GM18907 (cell line): ENCODE results near the gene ZGRF1.
"Not testable (repeated sequence)": the region's sequence is repeated elsewhere in the genome, so short reads cannot be mapped to it uniquely, and the experiment has no call there.

Experiments
- ATAC-seq: cut with Tn5 transposase; IDR thresholded peaks from one replicate; pipeline ENCODE4 v1.9.1; 2021; ENCODE audit warnings: mild to moderate bottlenecking, moderate library complexity; ENCODE audit not compliant: unreplicated experiment

Gene ZGRF1

GRCh38 chr4:112519689-112520597, 116.8 kb downstream of the ZGRF1 start:
- no peak for ATAC-seq

GRCh38 chr4:112518675-112519074, 118.0 kb downstream of the ZGRF1 start:
- ATAC-seq = no peak

GRCh38 chr4:112517911-112518310, 118.8 kb downstream of the ZGRF1 start:
- ATAC-seq = no peak

GRCh38 chr4:112517067-112517634, 119.6 kb downstream of the ZGRF1 start:
- ATAC-seq = peak; percentile 35

DNA sequence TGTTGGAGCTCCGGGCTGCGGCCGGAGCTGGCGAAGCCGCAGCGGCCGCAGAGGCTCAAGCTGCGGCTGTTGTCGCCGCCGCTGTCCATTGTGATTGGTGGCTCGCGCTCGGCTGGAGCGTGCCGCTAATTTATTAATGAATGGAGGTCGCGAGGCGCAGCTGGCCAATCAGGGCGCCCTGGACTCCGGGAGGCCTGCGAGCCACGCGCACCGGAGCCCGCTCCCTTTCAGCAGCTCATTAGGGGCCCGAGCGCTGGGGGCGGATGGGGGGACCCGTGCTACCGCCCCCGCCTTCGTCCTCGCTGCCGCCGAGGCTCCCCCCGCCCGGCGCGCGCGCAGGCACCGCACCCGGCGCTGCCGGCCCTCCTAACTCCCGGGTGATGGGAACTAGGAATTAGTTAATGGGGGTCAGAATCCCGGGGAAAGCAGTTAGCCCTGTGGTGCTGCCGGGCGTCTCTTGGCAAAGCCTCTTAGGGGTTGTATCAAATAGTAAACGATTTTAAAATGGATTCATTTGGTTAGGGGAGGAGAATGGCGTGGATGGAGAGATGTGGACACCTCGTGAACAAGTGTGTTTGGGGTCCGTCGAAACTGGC, 120.1 kb downstream of the ZGRF1 start:
- ATAC-seq = peak; percentile 39

GRCh38 chr4:112516066-112516470, 120.6 kb downstream of the ZGRF1 start, which contains the start of gene NEUROG2:
Gene NEUROG2 (minus strand): TSS chr4:112516180. CDS start chr4:112515475, 705 bp downstream.
- no peak for ATAC-seq

GRCh38 chr4:112515198-112516065, 121.3 kb downstream of the ZGRF1 start:
- ATAC-seq = peak; percentile 43

DNA sequence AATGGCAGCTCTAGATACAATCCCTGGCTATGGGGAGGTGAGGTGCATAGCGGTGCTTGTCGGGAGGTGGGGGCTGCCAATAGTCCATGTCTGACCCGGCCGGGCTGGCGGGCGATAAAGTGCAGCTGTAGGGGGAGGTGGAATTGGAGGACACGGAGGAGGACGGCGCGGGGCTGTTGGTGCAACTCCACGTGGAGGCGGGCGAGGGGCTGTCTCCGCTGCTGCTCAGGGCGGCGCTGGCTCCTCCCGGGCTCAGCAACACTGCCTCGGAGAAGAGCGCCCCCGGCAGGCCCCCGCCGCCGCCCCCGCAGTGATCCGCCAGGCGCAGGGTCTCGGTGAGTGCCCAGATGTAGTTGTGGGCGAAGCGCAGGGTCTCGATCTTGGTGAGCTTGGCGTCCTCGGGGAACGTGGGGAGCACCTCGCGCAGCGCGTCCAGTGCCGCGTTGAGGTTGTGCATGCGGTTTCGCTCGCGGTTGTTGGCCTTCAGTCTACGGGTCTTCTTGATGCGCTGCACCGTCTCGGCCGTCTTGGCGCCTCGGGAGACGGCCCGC, 122.0 kb downstream of the ZGRF1 start:
- ATAC-seq = peak; percentile 8

DNA sequence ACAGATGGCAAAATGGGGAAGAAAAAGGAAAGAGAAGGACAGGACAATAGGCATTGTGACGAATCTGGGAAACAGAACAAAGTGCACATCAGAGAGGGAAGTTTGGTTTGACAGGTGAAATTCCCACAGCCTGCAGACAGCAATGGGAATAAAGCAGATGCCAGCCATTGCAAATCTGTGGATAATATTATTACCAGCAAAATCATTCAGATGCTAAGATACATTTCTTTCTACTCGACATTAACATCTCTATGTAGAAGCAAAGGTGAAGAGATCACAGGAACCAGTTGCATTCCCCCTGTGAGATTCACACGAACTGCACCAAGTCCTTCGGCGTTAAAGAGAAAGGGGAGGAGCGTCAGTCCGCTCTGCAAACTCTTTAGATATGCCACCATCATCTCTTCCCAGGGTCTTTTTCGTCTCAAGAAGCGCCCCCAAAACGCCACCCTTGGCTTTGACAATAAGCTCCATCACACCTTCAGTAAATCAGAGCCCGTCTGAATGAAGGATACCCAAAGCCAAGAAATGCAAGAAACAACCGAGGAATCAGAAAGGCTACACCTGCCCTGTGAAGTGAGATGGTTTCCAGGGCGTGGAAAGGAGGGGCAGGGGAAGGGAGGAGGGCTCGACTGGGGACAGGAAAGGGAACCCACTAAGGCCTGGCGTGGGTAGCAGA, 122.6 kb downstream of the ZGRF1 start:
- no peak for ATAC-seq

GRCh38 chr4:112511803-112512118, 124.9 kb downstream of the ZGRF1 start:
- no peak for ATAC-seq

- no peak for ATAC-seq
Measured at GRCh38 chr4:112511093-112511802, 125.5 kb downstream of the ZGRF1 start.

DNA sequence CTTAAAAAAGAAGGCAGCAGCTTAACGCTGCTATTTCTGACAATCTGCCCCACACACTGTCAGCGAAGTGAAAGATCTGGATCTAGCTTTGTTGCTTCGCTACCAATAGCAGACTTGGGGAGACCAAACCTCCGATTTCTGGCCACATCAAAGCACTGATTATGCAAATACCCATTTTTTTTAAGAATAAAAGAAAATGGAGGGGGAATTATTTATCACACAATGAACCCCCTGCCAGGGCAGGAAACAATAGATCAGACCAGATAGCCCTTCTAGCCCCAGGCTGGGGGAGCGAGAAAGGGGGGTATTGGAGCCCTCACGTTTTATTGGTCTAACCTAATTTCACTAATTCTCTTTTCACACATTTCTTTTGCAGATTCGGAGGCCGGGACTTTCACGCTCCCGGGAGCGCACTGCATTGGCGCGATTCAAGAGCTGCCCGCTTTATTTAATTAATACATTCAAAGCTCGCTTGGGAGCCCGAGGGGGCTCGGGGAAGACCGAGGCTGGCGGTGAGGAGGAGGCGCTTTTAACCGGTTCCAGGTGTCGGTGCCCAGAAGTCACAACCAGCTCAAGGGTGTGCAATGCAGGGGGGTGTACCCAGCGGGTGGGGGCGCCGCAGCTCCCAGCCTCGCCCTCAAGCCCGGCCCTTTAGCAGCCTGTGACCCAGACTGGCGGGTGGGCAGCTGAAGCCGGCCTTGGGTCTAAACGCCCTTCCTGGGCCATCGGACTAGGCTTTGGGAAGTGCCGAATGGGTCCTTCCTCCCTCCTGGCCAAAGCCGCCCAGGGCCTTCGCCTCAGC, 126.2 kb downstream of the ZGRF1 start:
- ATAC-seq = no peak

- no peak for ATAC-seq
Measured at GRCh38 chr4:112509243-112510141, 127.2 kb downstream of the ZGRF1 start.

GRCh38 chr4:112508356-112508755, 128.4 kb downstream of the ZGRF1 start:
- no peak for ATAC-seq

DNA sequence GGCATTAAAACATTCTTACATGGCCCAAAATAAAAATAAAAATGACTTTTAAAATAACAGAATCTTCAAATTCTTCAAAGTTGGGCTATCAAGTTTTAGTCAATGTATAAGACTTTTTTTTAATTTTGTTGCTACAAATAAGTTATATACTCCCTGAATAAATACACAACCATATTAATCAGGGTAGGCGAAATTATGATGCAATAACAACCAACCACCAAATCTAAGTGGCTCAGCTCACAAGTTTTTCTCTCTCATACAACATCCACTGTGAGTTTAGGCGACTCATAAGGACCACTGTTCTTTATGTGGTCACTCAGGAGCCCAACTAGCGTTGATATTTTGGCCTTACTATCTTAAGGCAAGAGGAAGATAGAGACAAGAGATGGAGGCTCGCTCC, 131.9 kb downstream of the ZGRF1 start:
- no peak for ATAC-seq

DNA sequence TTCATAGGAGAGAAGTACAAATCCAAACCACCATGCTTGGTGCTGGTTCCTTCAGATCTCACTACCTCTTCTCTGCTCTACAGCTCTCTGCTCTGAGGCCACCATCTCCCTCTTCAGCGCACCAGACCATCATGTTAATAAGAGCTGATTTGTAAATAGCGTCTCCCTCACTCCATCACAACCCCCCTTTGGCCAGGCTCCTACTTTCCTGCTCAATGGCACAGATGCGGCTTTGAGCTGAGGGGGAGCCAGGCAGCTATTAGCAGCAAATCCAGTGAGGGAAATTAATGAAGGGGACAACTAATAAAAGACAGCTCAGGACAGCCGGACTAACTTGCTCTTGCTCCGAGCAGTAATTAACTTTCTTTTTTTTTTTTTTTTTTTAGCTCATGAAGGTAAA, 133.8 kb downstream of the ZGRF1 start:
- no peak for ATAC-seq

DNA sequence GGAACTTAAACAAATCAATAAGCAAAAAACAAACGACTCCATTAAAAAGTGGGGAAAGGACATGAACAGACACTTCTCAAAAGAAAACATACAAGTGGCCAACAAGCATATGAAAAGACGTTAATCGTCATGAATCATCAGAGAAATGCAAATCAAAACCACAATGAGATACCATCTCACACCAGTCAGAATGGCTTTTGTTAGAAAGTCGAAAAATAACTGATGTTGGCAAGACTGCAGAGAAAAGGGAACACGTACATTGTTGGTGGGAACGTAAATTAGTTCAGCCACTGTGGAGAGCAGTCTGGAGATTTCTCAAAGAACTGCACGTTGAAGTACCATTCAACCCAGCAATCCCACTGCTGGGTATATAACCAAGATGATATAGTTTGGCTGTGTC, 144.4 kb downstream of the ZGRF1 start:
- no peak for ATAC-seq

DNA sequence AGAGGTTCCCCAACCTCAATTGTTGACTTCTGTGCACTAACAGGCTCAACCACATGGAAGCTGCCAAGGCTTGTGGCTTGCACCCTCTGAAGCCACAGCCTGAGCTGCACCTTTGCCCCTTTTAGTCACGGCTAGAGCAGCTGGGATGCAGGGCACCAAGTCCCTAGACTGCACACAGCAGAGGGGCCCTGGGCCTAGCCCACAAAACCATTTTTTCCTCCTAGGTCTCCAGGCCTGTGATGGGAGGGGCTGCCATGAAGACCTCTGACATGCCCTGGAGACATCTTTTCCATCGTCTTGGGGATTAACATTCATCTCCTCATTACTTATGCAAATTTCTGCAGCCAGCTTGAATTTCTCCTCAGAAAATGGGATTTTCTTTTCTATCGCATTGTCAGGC, 145.9 kb downstream of the ZGRF1 start:
- not testable (repeated sequence) for ATAC-seq
